BLaER1 (cell line): ENCODE results near the gene VASH2.
"Not testable (repeated sequence)": the region's sequence is repeated elsewhere in the genome, so short reads cannot be mapped to it uniquely, and the experiment has no call there.

Experiments used
- H3K27ac ChIP-seq: shearing (Covaris generic); formaldehyde crosslinking; 2 replicates; pipeline ENCODE4 v1.8.1; 2022
- H3K27me3 ChIP-seq: shearing (Covaris generic); formaldehyde crosslinking; 2 replicates; pipeline ENCODE4 v1.8.1; 2022
- H3K36me3 ChIP-seq: shearing (Covaris generic); formaldehyde crosslinking; 2 replicates; pipeline ENCODE4 v1.8.1; 2022
- H3K4me1 ChIP-seq: shearing (Covaris generic); formaldehyde crosslinking; 2 replicates; pipeline ENCODE4 v1.8.1; 2022
- H3K4me2 ChIP-seq: shearing (Covaris generic); formaldehyde crosslinking; 2 replicates; pipeline ENCODE4 v1.8.1; 2022
- H3K4me3 ChIP-seq: shearing (Covaris generic); formaldehyde crosslinking; 2 replicates; pipeline ENCODE4 v1.8.1; 2022
- H3K9ac ChIP-seq: shearing (Covaris generic); formaldehyde crosslinking; 2 replicates; pipeline ENCODE4 v1.8.1; 2022
- H3K9me3 ChIP-seq: shearing (Covaris generic); formaldehyde crosslinking; 2 replicates; pipeline ENCODE4 v1.8.1; 2022
- H4K20me1 ChIP-seq: shearing (Covaris generic); formaldehyde crosslinking; 2 replicates; pipeline ENCODE4 v1.8.1; 2022
- Cebpa-rat ChIP-seq: shearing (Covaris generic); IDR thresholded peaks from 2 replicates; pipeline ENCODE4 v1.8.1; 2022

Gene VASH2

GRCh38 chr1:212954514-212954913 is 4.2 kb downstream of the VASH2 start:
- no peak overlapping the region for H3K4me2 ChIP-seq
- H3K9ac ChIP-seq = no peak overlapping the region
- no peaks in the 10 kb centered on the region for H3K27me3 ChIP-seq
- H3K4me1 ChIP-seq = peaks cover 76% of the 10 kb centered on the region
- peaks cover 43% of the 10 kb centered on the region for H3K36me3 ChIP-seq
- no peak overlapping the region for H3K4me3 ChIP-seq
- no peak for TF ChIP-seq Cebpa-rat
- no peaks in the 10 kb centered on the region for H3K9me3 ChIP-seq
- no peaks in the 10 kb centered on the region for H4K20me1 ChIP-seq
- no peak overlapping the region for H3K27ac ChIP-seq

GRCh38 chr1:212955098-212955497 is 4.8 kb downstream of the VASH2 start:
- Histone ChIP-seq H3K4me1 (peaks cover 76% of the 10 kb centered on the region), H3K27ac (no peak overlapping the region), H3K27me3 (no peaks in the 10 kb centered on the region), H3K4me2 (peak overlapping the region; percentile 92; the same call in 1 of the 2 replicates), H3K36me3 (peaks cover 43% of the 10 kb centered on the region), H3K9ac (no peak overlapping the region), H4K20me1 (no peaks in the 10 kb centered on the region), H3K4me3 (no peak overlapping the region), H3K9me3 (no peaks in the 10 kb centered on the region)
- TF ChIP-seq Cebpa-rat = no peak

GRCh38 chr1:212955961-212956620 is 5.8 kb downstream of the VASH2 start:
- Histone ChIP-seq H4K20me1 (no peaks in the 10 kb centered on the region), H3K4me3 (no peak overlapping the region), H3K36me3 (peaks cover 51% of the 10 kb centered on the region), H3K4me2 (peak overlapping the region; percentile 92), H3K27ac (peak overlapping the region; percentile 60), H3K9ac (peak overlapping the region; percentile 31; the same call in 1 of the 2 replicates), H3K27me3 (no peaks in the 10 kb centered on the region), H3K9me3 (no peaks in the 10 kb centered on the region), H3K4me1 (peaks cover 85% of the 10 kb centered on the region)
- no peak for TF ChIP-seq Cebpa-rat

GRCh38 chr1:212957546-212957945 is 7.2 kb downstream of the VASH2 start:
- peak overlapping the region; percentile 25; the same call in 1 of the 2 replicates for H3K4me3 ChIP-seq
- H4K20me1 ChIP-seq = no peaks in the 10 kb centered on the region
- TF ChIP-seq Cebpa-rat = no peak
- H3K9me3 ChIP-seq = no peaks in the 10 kb centered on the region
- H3K9ac ChIP-seq = peak overlapping the region; percentile 68; the same call in 1 of the 2 replicates
- H3K27ac ChIP-seq = peak overlapping the region; percentile 85
- peaks cover 66% of the 10 kb centered on the region for H3K36me3 ChIP-seq
- H3K27me3 ChIP-seq = no peaks in the 10 kb centered on the region
- H3K4me1 ChIP-seq = peaks cover 73% of the 10 kb centered on the region
- H3K4me2 ChIP-seq = peak overlapping the region; percentile 92

GRCh38 chr1:212958175-212958574 is 7.8 kb downstream of the VASH2 start:
- no peak for TF ChIP-seq Cebpa-rat
- Histone ChIP-seq H3K9me3 (no peaks in the 10 kb centered on the region), H3K4me3 (peak overlapping the region; percentile 25), H3K36me3 (peaks cover 70% of the 10 kb centered on the region), H3K9ac (peak overlapping the region; percentile 68; the same call in 1 of the 2 replicates), H4K20me1 (no peaks in the 10 kb centered on the region), H3K4me2 (peak overlapping the region; percentile 92), H3K27ac (peak overlapping the region; percentile 85), H3K4me1 (peaks cover 67% of the 10 kb centered on the region), H3K27me3 (no peaks in the 10 kb centered on the region)

- H3K9ac ChIP-seq = peak overlapping the region; percentile 68
- H3K4me3 ChIP-seq = peak overlapping the region; percentile 27
- H3K9me3 ChIP-seq = no peaks in the 10 kb centered on the region
- peak overlapping the region; percentile 85 for H3K27ac ChIP-seq
- no peak for TF ChIP-seq Cebpa-rat
- no peaks in the 10 kb centered on the region for H3K27me3 ChIP-seq
- H4K20me1 ChIP-seq = no peaks in the 10 kb centered on the region
- H3K4me2 ChIP-seq = peak overlapping the region; percentile 92
- peaks cover 70% of the 10 kb centered on the region for H3K36me3 ChIP-seq
- peaks cover 64% of the 10 kb centered on the region for H3K4me1 ChIP-seq
These were observed 9.2 kb downstream of the VASH2 start for GRCh38 chr1:212959266-212960220.

GRCh38 chr1:212960932-212961331 is 10.6 kb downstream of the VASH2 start:
- H3K9me3 ChIP-seq = no peaks in the 10 kb centered on the region
- H3K4me1 ChIP-seq = peaks cover 50% of the 10 kb centered on the region
- peaks cover 70% of the 10 kb centered on the region for H3K36me3 ChIP-seq

GRCh38 chr1:212962509-212962908 is 12.2 kb downstream of the VASH2 start:
- Histone ChIP-seq H3K4me1 (peaks cover 39% of the 10 kb centered on the region), H3K9me3 (no peaks in the 10 kb centered on the region), H3K27ac (no peak overlapping the region), H4K20me1 (no peaks in the 10 kb centered on the region), H3K9ac (no peak overlapping the region), H3K4me3 (no peak overlapping the region), H3K27me3 (no peaks in the 10 kb centered on the region), H3K36me3 (peaks cover 74% of the 10 kb centered on the region), H3K4me2 (no peak overlapping the region)
- TF ChIP-seq Cebpa-rat = no peak

More at GRCh38 chr1:212960932-212961331, 10.6 kb downstream of the VASH2 start:
- no peak for TF ChIP-seq Cebpa-rat
- H4K20me1 ChIP-seq = no peaks in the 10 kb centered on the region
- H3K4me2 ChIP-seq = peak overlapping the region; percentile 92
- H3K27ac ChIP-seq = 0 out of 2 replicates have a peak overlapping the region, but pooled peaks have one; percentile 85
- no peak overlapping the region for H3K4me3 ChIP-seq
- no peak overlapping the region for H3K9ac ChIP-seq
- H3K27me3 ChIP-seq = no peaks in the 10 kb centered on the region

GRCh38 chr1:212964102-212964501 is 13.8 kb downstream of the VASH2 start:
- H3K9ac ChIP-seq = no peak overlapping the region
- peaks cover 39% of the 10 kb centered on the region for H3K4me1 ChIP-seq
- peaks cover 75% of the 10 kb centered on the region for H3K36me3 ChIP-seq
- H3K4me3 ChIP-seq = no peak overlapping the region
- H3K27me3 ChIP-seq = no peaks in the 10 kb centered on the region
- no peaks in the 10 kb centered on the region for H4K20me1 ChIP-seq
- no peak overlapping the region for H3K27ac ChIP-seq
- TF ChIP-seq Cebpa-rat = no peak
- H3K4me2 ChIP-seq = no peak overlapping the region
- H3K9me3 ChIP-seq = no peaks in the 10 kb centered on the region

GRCh38 chr1:212964993-212965392 is 14.7 kb downstream of the VASH2 start:
- not testable (repeated sequence) for H3K27ac ChIP-seq, H3K4me3 ChIP-seq, H3K9me3 ChIP-seq, H3K4me2 ChIP-seq, H4K20me1 ChIP-seq, H3K9ac ChIP-seq, H3K27me3 ChIP-seq
- Histone ChIP-seq H3K4me1 (peaks cover 36% of the 10 kb centered on the region), H3K36me3 (peaks cover 82% of the 10 kb centered on the region)
